ENCODE measurements around the gene MAP3K14. TPM values are rescaled to one million over a fixed set of nuclear protein-coding genes. Genes with fewer than 3 reads are reported as not detected.

MAP3K14 gene
- total and polyA plus RNA-seq, 2 donors (not counting 1 experiment from before 2014, with no cell fraction given) = 3.6 to 5.2 TPM

- H3K36me3 ChIP-seq (ENCODE audit: control insufficient read depth, insufficient read depth, low read length) = peaks cover 4% of the 10 kb centered on the region
- no peaks in the 10 kb centered on the region for H3K27me3 ChIP-seq (ENCODE audit: control insufficient read depth, insufficient read depth, low read length)
- no peak for TF ChIP-seq CTCF (conservative IDR thresholded peaks at IDR 0.05 in 1 of 2, IDR thresholded peaks at IDR 0.05 in 1 of 2; ENCODE audit: low read depth in 1 of 2, low read length in 2 of 2)
- TF ChIP-seq EZH2 (IDR thresholded peaks at IDR 0.05; ENCODE audit: low read length, missing control alignments) = no peak
- H3K4me1 ChIP-seq (ENCODE audit: control insufficient read depth, extremely low read depth, insufficient read depth, low read length) = peaks cover 34% of the 10 kb centered on the region
- H3K9me3 ChIP-seq (ENCODE audit: control insufficient read depth, insufficient read depth, low read depth, low read length) = no peaks in the 10 kb centered on the region
- peaks cover 65% of the 10 kb centered on the region for H3K79me2 ChIP-seq (ENCODE audit: control insufficient read depth, insufficient read depth, low read length)
- H3K9ac ChIP-seq (ENCODE audit: insufficient read depth, low read length) = no peak overlapping the region
- H3K4me3 ChIP-seq (replicated peaks in 1 of 4; ENCODE audit: control extremely low read depth in 1 of 4, insufficient read depth in 1 of 4, low read depth in 3 of 4, low read length in 4 of 4) = peak overlapping the region in 1 of 4 experiments; percentile 82
- no peaks in the 10 kb centered on the region for H4K20me1 ChIP-seq (ENCODE audit: control insufficient read depth, extremely low read depth, insufficient read depth, low read length)
- peak overlapping the region; percentile 11 for H3K4me2 ChIP-seq (ENCODE audit: extremely low read depth, insufficient read depth, low read length)
- H2AFZ ChIP-seq (ENCODE audit: low read length) = no peak overlapping the region
- no peak for DNase-seq (ENCODE audit: low read depth in 2 of 2)
- no peak overlapping the region for H3K27ac ChIP-seq (ENCODE audit: insufficient read depth, low read length)
Measured at GRCh38 chr17:45313421-45313771, 3.4 kb downstream of the MAP3K14 start.

- Histone ChIP-seq H2AFZ (ENCODE audit: low read length) (no peak overlapping the region), H3K9me3 (ENCODE audit: control insufficient read depth, insufficient read depth, low read depth, low read length) (no peaks in the 10 kb centered on the region), H3K4me3 (replicated peaks in 1 of 4; ENCODE audit: control extremely low read depth in 1 of 4, insufficient read depth in 1 of 4, low read depth in 3 of 4, low read length in 4 of 4) (peak overlapping the region in 1 of 4 experiments; percentile 82), H3K79me2 (ENCODE audit: control insufficient read depth, insufficient read depth, low read length) (peaks cover 68% of the 10 kb centered on the region), H3K4me2 (ENCODE audit: extremely low read depth, insufficient read depth, low read length) (peak overlapping the region; percentile 59), H3K36me3 (ENCODE audit: control insufficient read depth, insufficient read depth, low read length) (peaks cover 4% of the 10 kb centered on the region), H3K4me1 (ENCODE audit: control insufficient read depth, extremely low read depth, insufficient read depth, low read length) (peaks cover 41% of the 10 kb centered on the region), H3K27ac (ENCODE audit: insufficient read depth, low read length) (peak overlapping the region; percentile 53), H3K9ac (ENCODE audit: insufficient read depth, low read length) (no peak overlapping the region), H4K20me1 (ENCODE audit: control insufficient read depth, extremely low read depth, insufficient read depth, low read length) (no peaks in the 10 kb centered on the region), H3K27me3 (ENCODE audit: control insufficient read depth, insufficient read depth, low read length) (no peaks in the 10 kb centered on the region)
- no peak for DNase-seq (ENCODE audit: low read depth in 2 of 2)
- TF ChIP-seq CTCF (conservative IDR thresholded peaks at IDR 0.05 in 1 of 2, IDR thresholded peaks at IDR 0.05 in 1 of 2; ENCODE audit: low read depth in 1 of 2, low read length in 2 of 2) (no peak), EZH2 (IDR thresholded peaks at IDR 0.05; ENCODE audit: low read length, missing control alignments) (no peak)
Measured at GRCh38 chr17:45312477-45313420, 4.1 kb downstream of the MAP3K14 start.

- Histone ChIP-seq H4K20me1 (ENCODE audit: control insufficient read depth, extremely low read depth, insufficient read depth, low read length) (no peaks in the 10 kb centered on the region), H3K27me3 (ENCODE audit: control insufficient read depth, insufficient read depth, low read length) (no peaks in the 10 kb centered on the region), H3K4me1 (ENCODE audit: control insufficient read depth, extremely low read depth, insufficient read depth, low read length) (peaks cover 44% of the 10 kb centered on the region), H3K36me3 (ENCODE audit: control insufficient read depth, insufficient read depth, low read length) (peaks cover 4% of the 10 kb centered on the region), H3K79me2 (ENCODE audit: control insufficient read depth, insufficient read depth, low read length) (peaks cover 68% of the 10 kb centered on the region), H3K4me3 (replicated peaks in 1 of 4; ENCODE audit: control extremely low read depth in 1 of 4, insufficient read depth in 1 of 4, low read depth in 3 of 4, low read length in 4 of 4) (peak overlapping the region in 1 of 4 experiments; percentile 82), H3K27ac (ENCODE audit: insufficient read depth, low read length) (peak overlapping the region; percentile 53), H3K9me3 (ENCODE audit: control insufficient read depth, insufficient read depth, low read depth, low read length) (no peaks in the 10 kb centered on the region), H3K4me2 (ENCODE audit: extremely low read depth, insufficient read depth, low read length) (peak overlapping the region; percentile 30), H3K9ac (ENCODE audit: insufficient read depth, low read length) (no peak overlapping the region), H2AFZ (ENCODE audit: low read length) (no peak overlapping the region)
- DNase-seq (ENCODE audit: low read depth in 2 of 2) = peak in 1 of 2 donors; percentile 77
- TF ChIP-seq EZH2 (IDR thresholded peaks at IDR 0.05; ENCODE audit: low read length, missing control alignments) = no peak
- TF ChIP-seq CTCF (conservative IDR thresholded peaks at IDR 0.05 in 1 of 2, IDR thresholded peaks at IDR 0.05 in 1 of 2; ENCODE audit: low read depth in 1 of 2, low read length in 2 of 2) = no peak
Measured at GRCh38 chr17:45311760-45312476, 4.9 kb downstream of the MAP3K14 start.
